Osteoblast (primary cell): ENCODE data around the gene MIPOL1. TPM values are rescaled to one million over a fixed set of nuclear protein-coding genes. Genes with fewer than 3 reads are reported as not detected.
"Not testable (repeated sequence)": the region's sequence is repeated elsewhere in the genome, so short reads cannot be mapped to it uniquely, and the experiment has no call there.

Source experiments
- DNase-seq: peaks from one replicate; pipeline ENCODE4 v3.0.0; 2011; ENCODE audit warnings: low spot score, mixed read lengths; ENCODE audit not compliant: insufficient read length; ENCODE audit errors: missing footprints
- H2AFZ ChIP-seq: 2 replicates; pipeline ENCODE4 v1.6.0; 2011; ENCODE audit warnings: mild to moderate bottlenecking, low read length
- H3K27ac ChIP-seq: 2 replicates; pipeline ENCODE4 v1.5.1; 2011; ENCODE audit warnings: mild to moderate bottlenecking, low read depth, low read length, moderate library complexity
- H3K27me3 ChIP-seq: 2 replicates; pipeline ENCODE4 v1.6.0; 2012; ENCODE audit warnings: mild to moderate bottlenecking, control low read depth, inconsistent platforms, low read length, moderate library complexity; ENCODE audit not compliant: insufficient read depth
- H3K36me3 ChIP-seq: 2 replicates; pipeline ENCODE4 v1.5.1; 2011; ENCODE audit warnings: mild to moderate bottlenecking, low read length, control low read depth, moderate library complexity; ENCODE audit not compliant: insufficient read depth
- H3K4me1 ChIP-seq: 2 replicates; pipeline ENCODE4 v1.5.1; 2011; ENCODE audit warnings: mild to moderate bottlenecking, low read length, control low read depth, moderate library complexity; ENCODE audit not compliant: insufficient read depth
- H3K4me2 ChIP-seq: 2 replicates; pipeline ENCODE4 v1.6.0; 2011; ENCODE audit warnings: mild to moderate bottlenecking, low read length; ENCODE audit not compliant: insufficient read depth
- H3K4me3 ChIP-seq: fragments of 200-600 bp; sonication (generic); 3 replicates; pipeline ENCODE4 v1.5.1; 2012; ENCODE audit warnings: mild to moderate bottlenecking, low read length, inconsistent platforms; ENCODE audit not compliant: insufficient read depth
- H3K79me2 ChIP-seq: 2 replicates; pipeline ENCODE4 v1.6.0; 2012; ENCODE audit warnings: mild to moderate bottlenecking, low read length, control low read depth, inconsistent platforms; ENCODE audit not compliant: insufficient read depth
- H3K9me3 ChIP-seq: 2 replicates; pipeline ENCODE4 v1.5.1; 2011; ENCODE audit warnings: low read depth, low read length, control low read depth
- H4K20me1 ChIP-seq: 2 replicates; pipeline ENCODE4 v1.6.0; 2012; ENCODE audit warnings: mild to moderate bottlenecking, low read length, control low read depth; ENCODE audit not compliant: insufficient read depth
- total RNA-seq: library from RNA; depleted of rRNA; stranded (reverse); fragments of >200 nt; gene quantifications from 2 replicates; pipeline ENCODE4 v1.2.3, GENCODE V29; 2012
- TF ChIP-seq, protein P1 (sequence below): IDR thresholded peaks from 2 replicates; pipeline ENCODE4 v1.5.1; 2011; ENCODE audit warnings: mild to moderate bottlenecking, low read depth, low read length, moderate library complexity; ENCODE audit errors: extremely low read depth

The MIPOL1 gene
- total RNA-seq, 1 donor: 9.0 TPM

GRCh38 chr14:37172024-37172869 is 25.5 kb upstream of the MIPOL1 start, which contains the start of gene SLC25A21:
Gene SLC25A21, minus strand, starts transcription at chr14:37172606.
- H2AFZ ChIP-seq: peak within 1 kb of the TSS; percentile 97
- H3K9me3 ChIP-seq: no peaks in the 10 kb centered on the region
- TF ChIP-seq, protein P1, sequence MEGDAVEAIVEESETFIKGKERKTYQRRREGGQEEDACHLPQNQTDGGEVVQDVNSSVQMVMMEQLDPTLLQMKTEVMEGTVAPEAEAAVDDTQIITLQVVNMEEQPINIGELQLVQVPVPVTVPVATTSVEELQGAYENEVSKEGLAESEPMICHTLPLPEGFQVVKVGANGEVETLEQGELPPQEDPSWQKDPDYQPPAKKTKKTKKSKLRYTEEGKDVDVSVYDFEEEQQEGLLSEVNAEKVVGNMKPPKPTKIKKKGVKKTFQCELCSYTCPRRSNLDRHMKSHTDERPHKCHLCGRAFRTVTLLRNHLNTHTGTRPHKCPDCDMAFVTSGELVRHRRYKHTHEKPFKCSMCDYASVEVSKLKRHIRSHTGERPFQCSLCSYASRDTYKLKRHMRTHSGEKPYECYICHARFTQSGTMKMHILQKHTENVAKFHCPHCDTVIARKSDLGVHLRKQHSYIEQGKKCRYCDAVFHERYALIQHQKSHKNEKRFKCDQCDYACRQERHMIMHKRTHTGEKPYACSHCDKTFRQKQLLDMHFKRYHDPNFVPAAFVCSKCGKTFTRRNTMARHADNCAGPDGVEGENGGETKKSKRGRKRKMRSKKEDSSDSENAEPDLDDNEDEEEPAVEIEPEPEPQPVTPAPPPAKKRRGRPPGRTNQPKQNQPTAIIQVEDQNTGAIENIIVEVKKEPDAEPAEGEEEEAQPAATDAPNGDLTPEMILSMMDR: peak; percentile 14
- peaks cover 6% of the 10 kb centered on the region for H3K4me1 ChIP-seq
- H3K4me2 ChIP-seq: peak within 1 kb of the TSS; percentile 88
- peak within 1 kb of the TSS; percentile 64 for H3K27ac ChIP-seq
- no peaks in the 10 kb centered on the region for H3K36me3 ChIP-seq
- DNase-seq: peak; percentile 94
- no peaks in the 10 kb centered on the region for H4K20me1 ChIP-seq
- H3K27me3 ChIP-seq: no peaks in the 10 kb centered on the region
- no peaks in the 10 kb centered on the region for H3K79me2 ChIP-seq
- peak within 1 kb of the TSS; percentile 85 for H3K4me3 ChIP-seq

- Histone ChIP-seq H3K27me3 (no peaks in the 10 kb centered on the region), H3K4me3 (peak overlapping the region; percentile 85), H3K79me2 (no peaks in the 10 kb centered on the region), H2AFZ (peak overlapping the region; percentile 97), H4K20me1 (no peaks in the 10 kb centered on the region), H3K4me1 (peaks cover 6% of the 10 kb centered on the region), H3K9me3 (no peaks in the 10 kb centered on the region), H3K27ac (no peak overlapping the region), H3K36me3 (no peaks in the 10 kb centered on the region), H3K4me2 (peak overlapping the region; percentile 88)
- DNase-seq: no peak
- TF ChIP-seq, protein P1: no peak
Observed at GRCh38 chr14:37172936-37173614, 24.7 kb upstream of the MIPOL1 start.

DNA sequence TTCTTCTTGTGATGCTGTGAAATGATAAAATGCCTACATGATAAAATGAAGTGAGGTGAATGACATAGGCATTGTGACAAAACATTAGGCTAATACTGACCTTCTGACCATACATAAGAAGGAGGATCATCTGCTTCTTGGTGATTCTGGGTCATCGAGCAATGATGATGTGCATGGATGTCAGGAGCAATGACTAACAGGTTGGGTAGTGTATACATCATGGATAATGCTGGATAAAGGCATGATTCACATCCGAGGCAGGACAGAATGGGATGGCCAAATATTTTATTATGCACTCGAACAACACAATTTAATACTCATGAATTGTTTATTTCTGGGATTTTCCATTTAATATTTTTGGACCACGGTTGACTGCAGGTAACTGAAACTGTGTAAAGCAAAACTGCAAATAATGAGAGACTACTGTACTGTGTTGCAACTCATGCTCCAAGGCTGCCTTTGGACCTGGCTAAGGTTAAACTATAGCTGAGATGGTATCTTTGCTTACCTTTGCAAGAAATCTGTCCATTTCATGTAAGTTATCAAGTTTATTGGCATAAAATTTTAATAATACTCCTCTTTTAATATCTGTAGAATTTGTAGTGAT is 17.7 kb upstream of the MIPOL1 start:
- Histone ChIP-seq H2AFZ (no peak overlapping the region), H4K20me1 (no peaks in the 10 kb centered on the region), H3K27ac (no peak overlapping the region), H3K4me1 (no peaks in the 10 kb centered on the region), H3K4me2 (no peak overlapping the region), H3K4me3 (no peak overlapping the region), H3K9me3 (no peaks in the 10 kb centered on the region), H3K27me3 (no peaks in the 10 kb centered on the region), H3K36me3 (no peaks in the 10 kb centered on the region), H3K79me2 (no peaks in the 10 kb centered on the region)
- no peak for DNase-seq
- TF ChIP-seq, protein P1: no peak

- DNase-seq, H2AFZ ChIP-seq, H3K27ac ChIP-seq, H3K4me2 ChIP-seq, H3K36me3 ChIP-seq, H4K20me1 ChIP-seq, H3K4me3 ChIP-seq, H3K4me1 ChIP-seq, H3K9me3 ChIP-seq, H3K79me2 ChIP-seq, H3K27me3 ChIP-seq: not testable (repeated sequence)
Observed at GRCh38 chr14:37180886-37181285, 16.9 kb upstream of the MIPOL1 start.
